K562 (cell line): Measurements from ENCODE around the gene OR11A1. TPM values are rescaled to one million over a fixed set of nuclear protein-coding genes. Genes with fewer than 3 reads are reported as not detected.

Experiments used
- ELF2 ChIP-seq: fragments of 250-450 bp; sonication (Bioruptor Pico); IDR thresholded peaks from 2 replicates; pipeline ENCODE4 v1.5.0; 2021; ENCODE audit warnings: mild to moderate bottlenecking
- ELF4 ChIP-seq: fragments of 450-650 bp; formaldehyde crosslinking; IDR thresholded peaks from 2 replicates; pipeline ENCODE4 v1.4.0; 2022; ENCODE audit warnings: missing genetic modification characterization
- HMGN3 ChIP-seq: IDR thresholded peaks from 2 replicates; pipeline ENCODE4 v1.6.1; 2011; ENCODE audit warnings: borderline replicate concordance, low read depth, mild to moderate bottlenecking, mixed read lengths, low read length; ENCODE audit not compliant: insufficient read length; ENCODE audit errors: extremely low read depth
- KAT8 ChIP-seq: fragments of 450-650 bp; IDR thresholded peaks from 2 replicates; pipeline ENCODE4 v1.6.1; 2016; ENCODE audit warnings: low read depth, mild to moderate bottlenecking
- NCOA2 ChIP-seq, 2 experiments: fragments of 450-650 bp; IDR thresholded peaks; 2 replicates each; pipeline ENCODE4 v1.6.1; 2018; ENCODE audit warnings: mild to moderate bottlenecking in 2 of 2, moderate library complexity in 1 of 2; ENCODE audit not compliant: partially characterized antibody in 2 of 2
- NR4A1 ChIP-seq, 2 experiments: fragments of 250-450 bp in 1 of 2; fragments of 450-650 bp in 1 of 2; sonication (Bioruptor Pico) in 1 of 2; IDR thresholded peaks; 2 replicates each; pipeline versions ENCODE4 v1.4.0 to v1.6.1; 2016 to 2020; ENCODE audit warnings: mild to moderate bottlenecking in 2 of 2, missing compliant biosample characterization in 1 of 2, missing genetic modification characterization in 1 of 2, moderate library complexity in 1 of 2
- PTBP1 ChIP-seq: fragments of 200-400 bp; formaldehyde crosslinking; IDR thresholded peaks from 2 replicates; pipeline ENCODE4 v1.6.1; 2017; ENCODE audit warnings: low read depth, low read length
- RBM25 ChIP-seq: fragments of 200-400 bp; formaldehyde crosslinking; IDR thresholded peaks from 2 replicates; pipeline ENCODE4 v1.6.1; 2018; ENCODE audit warnings: low read length, low read depth, moderate library complexity; ENCODE audit not compliant: severe bottlenecking
- SPI1 ChIP-seq: IDR thresholded peaks from 2 replicates; pipeline ENCODE4 v1.6.1; 2011; ENCODE audit warnings: low read depth, low read length, control low read depth, borderline replicate concordance
- STAG1 ChIP-seq: sonication (generic); formaldehyde crosslinking; IDR thresholded peaks from 2 replicates; pipeline ENCODE4 v1.5.0; 2020; ENCODE audit warnings: missing genetic modification reagents, borderline replicate concordance
- SUPT5H ChIP-seq: fragments of 450-650 bp; IDR thresholded peaks from 2 replicates; pipeline ENCODE4 v1.6.1; 2016
- XRCC3 ChIP-seq: fragments of 450-650 bp; IDR thresholded peaks from 2 replicates; pipeline ENCODE4 v1.6.1; 2017; ENCODE audit warnings: mild to moderate bottlenecking, moderate library complexity
- ZFP36 ChIP-seq: fragments of 150-350 bp; IDR thresholded peaks from 2 replicates; pipeline ENCODE4 v1.6.1; 2018; ENCODE audit warnings: low read length, low read depth; ENCODE audit not compliant: partially characterized antibody
- ZKSCAN1 ChIP-seq: fragments of 150-350 bp; IDR thresholded peaks from 2 replicates; pipeline ENCODE4 v1.6.1; 2016; ENCODE audit warnings: low read depth, low read length
- ZKSCAN3 ChIP-seq: fragments of 250-450 bp; sonication (Bioruptor Pico); IDR thresholded peaks from 2 replicates; pipeline ENCODE4 v1.4.0; 2020
- ZNF586 ChIP-seq: fragments of 450-650 bp; formaldehyde crosslinking; conservative IDR thresholded peaks from 2 replicates; pipeline ENCODE4 v1.4.0; 2020; ENCODE audit warnings: mild to moderate bottlenecking, moderate library complexity
- polyA plus RNA-seq, 8 experiments: library from polyadenylated mRNA; depleted of rRNA in 4 of 8; stranded (reverse) in 5 of 8; unstranded in 3 of 8; fragments of >200 nt; fragmentation: Nextera tagmentation in 2 of 8; fragmentation: Illumina TruSeq in 1 of 8; extraction: Ambion mirVana in 2 of 8; extraction: Trizol in 1 of 8; gene quantifications; 2 replicates each; pipeline versions ENCODE4 v1.2.1 to v1.2.3, GENCODE V29; 2011 to 2014; ENCODE audit warnings: inconsistent platforms in 1 of 8, missing spikeins in 1 of 8
- total RNA-seq, 7 experiments: library from RNA; depleted of rRNA in 6 of 7; stranded (reverse); fragments of >200 nt in 6 of 7; fragmentation: Illumina TruSeq in 2 of 7; extraction: Trizol in 2 of 7; gene quantifications; 2 replicates each; pipeline versions ENCODE4 v1.2.1 to v1.2.3, GENCODE V29; 2011 to 2021; ENCODE audit warnings: low replicate concordance in 1 of 7
- TF ChIP-seq, protein P1 (sequence below): fragments of 250-450 bp; sonication (Bioruptor Pico); IDR thresholded peaks from 2 replicates; pipeline ENCODE4 v1.4.0; 2020; ENCODE audit warnings: borderline replicate concordance
- TF ChIP-seq, protein P2 (sequence below): fragments of 450-650 bp; formaldehyde crosslinking; IDR thresholded peaks from 2 replicates; pipeline ENCODE4 v1.4.0; 2022; ENCODE audit warnings: missing genetic modification characterization
- TF ChIP-seq, protein P3 (sequence below): fragments of 450-650 bp; IDR thresholded peaks from 2 replicates; pipeline ENCODE4 v1.6.1; 2016
- TF ChIP-seq, protein P4 (sequence below): fragments of 450-650 bp; formaldehyde crosslinking; IDR thresholded peaks from 2 replicates; pipeline ENCODE4 v1.4.0; 2022; ENCODE audit warnings: mild to moderate bottlenecking, moderate library complexity
- TF ChIP-seq, protein P5 (sequence below): fragments of 450-650 bp; formaldehyde crosslinking; IDR thresholded peaks from 2 replicates; pipeline ENCODE4 v1.4.0; 2020; ENCODE audit warnings: mild to moderate bottlenecking, moderate library complexity

The OR11A1 gene
- total and polyA plus RNA-seq, 9 of the 15 experiments (the other 6 are each of a cell fraction or from before 2014, with no cell fraction given): not detected

DNA sequence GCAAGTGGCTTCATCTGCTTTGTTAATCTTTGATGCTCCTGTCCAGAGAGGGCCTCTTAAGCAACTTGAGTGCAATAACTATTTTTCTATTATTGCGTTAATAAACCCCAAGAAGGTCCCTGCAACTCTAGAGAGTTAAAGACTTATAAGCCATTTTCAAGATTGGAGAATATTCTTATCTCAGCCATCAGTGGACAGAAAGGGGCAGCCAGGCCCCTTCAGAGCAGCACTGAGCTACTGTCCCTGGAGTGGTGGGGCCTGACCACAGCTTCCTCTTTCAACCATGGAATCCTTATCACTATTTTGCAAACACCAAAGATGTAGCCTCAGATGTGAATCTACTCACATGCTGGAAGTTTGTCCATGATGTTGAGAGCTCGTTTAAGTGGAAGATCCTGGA, 33.7 kb upstream of the OR11A1 start (continued):
- TF ChIP-seq, protein P1, sequence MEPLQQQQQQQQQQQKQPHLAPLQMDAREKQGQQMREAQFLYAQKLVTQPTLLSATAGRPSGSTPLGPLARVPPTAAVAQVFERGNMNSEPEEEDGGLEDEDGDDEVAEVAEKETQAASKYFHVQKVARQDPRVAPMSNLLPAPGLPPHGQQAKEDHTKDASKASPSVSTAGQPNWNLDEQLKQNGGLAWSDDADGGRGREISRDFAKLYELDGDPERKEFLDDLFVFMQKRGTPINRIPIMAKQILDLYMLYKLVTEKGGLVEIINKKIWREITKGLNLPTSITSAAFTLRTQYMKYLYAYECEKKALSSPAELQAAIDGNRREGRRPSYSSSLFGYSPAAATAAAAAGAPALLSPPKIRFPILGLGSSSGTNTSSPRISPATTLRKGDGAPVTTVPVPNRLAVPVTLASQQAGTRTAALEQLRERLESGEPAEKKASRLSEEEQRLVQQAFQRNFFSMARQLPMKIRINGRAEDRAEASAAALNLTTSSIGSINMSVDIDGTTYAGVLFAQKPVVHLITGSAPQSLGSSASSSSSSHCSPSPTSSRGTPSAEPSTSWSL: no peak
- TF ChIP-seq, protein P2, sequence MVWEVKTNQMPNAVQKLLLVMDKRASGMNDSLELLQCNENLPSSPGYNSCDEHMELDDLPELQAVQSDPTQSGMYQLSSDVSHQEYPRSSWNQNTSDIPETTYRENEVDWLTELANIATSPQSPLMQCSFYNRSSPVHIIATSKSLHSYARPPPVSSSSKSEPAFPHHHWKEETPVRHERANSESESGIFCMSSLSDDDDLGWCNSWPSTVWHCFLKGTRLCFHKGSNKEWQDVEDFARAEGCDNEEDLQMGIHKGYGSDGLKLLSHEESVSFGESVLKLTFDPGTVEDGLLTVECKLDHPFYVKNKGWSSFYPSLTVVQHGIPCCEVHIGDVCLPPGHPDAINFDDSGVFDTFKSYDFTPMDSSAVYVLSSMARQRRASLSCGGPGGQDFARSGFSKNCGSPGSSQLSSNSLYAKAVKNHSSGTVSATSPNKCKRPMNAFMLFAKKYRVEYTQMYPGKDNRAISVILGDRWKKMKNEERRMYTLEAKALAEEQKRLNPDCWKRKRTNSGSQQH: no peak
- no peak for TF ChIP-seq STAG1 (CRISPR knock-in tag)
- no peak for TF ChIP-seq KAT8
- TF ChIP-seq NR4A1 (CRISPR knock-in tag; IDR thresholded peaks at IDR 0.05): no peak
- no peak for TF ChIP-seq NR4A1 (tag; IDR thresholded peaks at IDR 0.05)
- no peak for TF ChIP-seq SUPT5H
- no peak for TF ChIP-seq ZKSCAN3 (CRISPR knock-in tag)
- TF ChIP-seq, protein P3, sequence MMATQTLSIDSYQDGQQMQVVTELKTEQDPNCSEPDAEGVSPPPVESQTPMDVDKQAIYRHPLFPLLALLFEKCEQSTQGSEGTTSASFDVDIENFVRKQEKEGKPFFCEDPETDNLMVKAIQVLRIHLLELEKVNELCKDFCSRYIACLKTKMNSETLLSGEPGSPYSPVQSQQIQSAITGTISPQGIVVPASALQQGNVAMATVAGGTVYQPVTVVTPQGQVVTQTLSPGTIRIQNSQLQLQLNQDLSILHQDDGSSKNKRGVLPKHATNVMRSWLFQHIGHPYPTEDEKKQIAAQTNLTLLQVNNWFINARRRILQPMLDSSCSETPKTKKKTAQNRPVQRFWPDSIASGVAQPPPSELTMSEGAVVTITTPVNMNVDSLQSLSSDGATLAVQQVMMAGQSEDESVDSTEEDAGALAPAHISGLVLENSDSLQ: no peak
- peak; percentile 37 for TF ChIP-seq HMGN3
- no peak for TF ChIP-seq PTBP1
- no peak for TF ChIP-seq ZKSCAN1
- peak; percentile 55 for TF ChIP-seq SPI1
- TF ChIP-seq NCOA2 (IDR thresholded peaks at IDR 0.05; ENCODE audit: partially characterized antibody in 2 of 2): no peak
- TF ChIP-seq, protein P4, sequence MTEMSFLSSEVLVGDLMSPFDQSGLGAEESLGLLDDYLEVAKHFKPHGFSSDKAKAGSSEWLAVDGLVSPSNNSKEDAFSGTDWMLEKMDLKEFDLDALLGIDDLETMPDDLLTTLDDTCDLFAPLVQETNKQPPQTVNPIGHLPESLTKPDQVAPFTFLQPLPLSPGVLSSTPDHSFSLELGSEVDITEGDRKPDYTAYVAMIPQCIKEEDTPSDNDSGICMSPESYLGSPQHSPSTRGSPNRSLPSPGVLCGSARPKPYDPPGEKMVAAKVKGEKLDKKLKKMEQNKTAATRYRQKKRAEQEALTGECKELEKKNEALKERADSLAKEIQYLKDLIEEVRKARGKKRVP (CRISPR knock-in tag): no peak
- TF ChIP-seq ZNF586 (CRISPR knock-in tag): no peak
- no peak for TF ChIP-seq ZFP36
- peak; percentile 51; the same call in 1 of the 2 replicates for TF ChIP-seq ELF2 (CRISPR knock-in tag)
- TF ChIP-seq ELF4 (CRISPR knock-in tag): 0 out of 2 replicates have a peak, but pooled peaks have one; percentile 47
- no peak for TF ChIP-seq RBM25
- TF ChIP-seq XRCC3: no peak
- TF ChIP-seq, protein P5, sequence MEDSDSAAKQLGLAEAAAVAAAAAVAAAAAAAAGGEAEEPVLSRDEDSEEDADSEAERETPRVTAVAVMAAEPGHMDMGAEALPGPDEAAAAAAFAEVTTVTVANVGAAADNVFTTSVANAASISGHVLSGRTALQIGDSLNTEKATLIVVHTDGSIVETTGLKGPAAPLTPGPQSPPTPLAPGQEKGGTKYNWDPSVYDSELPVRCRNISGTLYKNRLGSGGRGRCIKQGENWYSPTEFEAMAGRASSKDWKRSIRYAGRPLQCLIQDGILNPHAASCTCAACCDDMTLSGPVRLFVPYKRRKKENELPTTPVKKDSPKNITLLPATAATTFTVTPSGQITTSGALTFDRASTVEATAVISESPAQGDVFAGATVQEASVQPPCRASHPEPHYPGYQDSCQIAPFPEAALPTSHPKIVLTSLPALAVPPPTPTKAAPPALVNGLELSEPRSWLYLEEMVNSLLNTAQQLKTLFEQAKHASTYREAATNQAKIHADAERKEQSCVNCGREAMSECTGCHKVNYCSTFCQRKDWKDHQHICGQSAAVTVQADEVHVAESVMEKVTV (CRISPR knock-in tag): no peak
